Right ventricle myocardium superior (tissue), 1 donor: ENCODE measurements around the gene CHST4. TPM values are rescaled to one million over a fixed set of nuclear protein-coding genes. Genes with fewer than 3 reads are reported as not detected.
"Not testable (repeated sequence)": the region's sequence is repeated elsewhere in the genome, so short reads cannot be mapped to it uniquely, and the experiment has no call there.

Experiments
- ATAC-seq: fragments of 200-7000 bp; cut with Tn5 transposase; one replicate; pipeline ENCODE4 v1.9.1; 2020; ENCODE audit warnings: mild to moderate bottlenecking; ENCODE audit not compliant: poor library complexity
- DNase-seq: peaks from one replicate; pipeline ENCODE4 v3.0.0-alpha.2; 2020
- intact Hi-C: fragments of 100-400 bp; cut with DNase I; formaldehyde crosslinking; loops from one replicate; pipeline ENCODE4 v1.11.2; 2022
- long read RNA-seq: library from polyadenylated mRNA; unstranded; transcript quantifications from one replicate; pipeline ENCODE4 v2.0.0, GENCODE V29; 2021
- total RNA-seq: library from RNA; stranded (reverse); fragmentation: NEBNext Ultra II Directional; extraction: Animal tissue kit (Norgen Biotek cat#: 25700); gene quantifications from one replicate; pipeline ENCODE4 v1.2.1, GENCODE V29; 2021
- donor health status: DM: no; HTN: yes; CAD: no; lungs with severe emphysema.

Gene CHST4
- not detected for total RNA-seq
- long read RNA-seq = 0 reads

GRCh38 chr16:71526111-71526631 lies at the start of gene CHST4:
CHST4 (plus strand) TSS chr16:71526426; CDS start chr16:71536678, 10,252 bp downstream.
- intact Hi-C loops = no loop called here
- DNase-seq (no peak), ATAC-seq (no peak)

GRCh38 chr16:71476457-71477124 lies 49.6 kb upstream of the CHST4 start:
- ATAC-seq (no peak), DNase-seq (no peak)
- intact Hi-C loops = no loop called here

- intact Hi-C loops = no loop called here
- no peak for DNase-seq
Observed at GRCh38 chr16:71479420-71479819, 46.8 kb upstream of the CHST4 start.

GRCh38 chr16:71480956-71481355 lies 45.3 kb upstream of the CHST4 start:
- no peak for ATAC-seq
- no peak for DNase-seq
- intact Hi-C loops = no loop called here

More at GRCh38 chr16:71479420-71479819, 46.8 kb upstream of the CHST4 start:
- no peak for ATAC-seq

- no peak for ATAC-seq
- no peak for DNase-seq
- intact Hi-C loops = no loop called here
Observed at GRCh38 chr16:71482569-71482968, 43.7 kb upstream of the CHST4 start.

- DNase-seq (peak; percentile 91), ATAC-seq (peak; percentile 99)
- intact Hi-C loops = no loop called here
Observed at GRCh38 chr16:71484006-71484893, 42.0 kb upstream of the CHST4 start.

- DNase-seq (no peak), ATAC-seq (no peak)
- intact Hi-C loops = no loop called here
Observed at GRCh38 chr16:71489122-71489521, 37.1 kb upstream of the CHST4 start, which contains the start of gene ZNF19. ZNF19 (minus strand) TSS chr16:71489324; CDS start chr16:71482114, 7,210 bp downstream.

- no peak for ATAC-seq
- DNase-seq = no peak
- intact Hi-C loops = loop anchor here (5.0 kb wide), 1 partner anchor 33 kb away; no protein-coding TSS in a partner anchor
Observed at GRCh38 chr16:71490361-71490760, 35.9 kb upstream of the CHST4 start.

- intact Hi-C loops = loop anchor here (5.0 kb wide), 1 partner anchor 34 kb away; no protein-coding TSS in a partner anchor
- ATAC-seq = no peak
- no peak for DNase-seq
Observed at GRCh38 chr16:71491054-71491453, 35.2 kb upstream of the CHST4 start.

- intact Hi-C loops = loop anchor here (5.0 kb wide), 1 partner anchor 35 kb away; no protein-coding TSS in a partner anchor
- DNase-seq (no peak), ATAC-seq (no peak)
Observed at GRCh38 chr16:71492786-71493185, 33.4 kb upstream of the CHST4 start.

- DNase-seq (no peak), ATAC-seq (no peak)
- intact Hi-C loops = loop anchor here (5.0 kb wide), 1 partner anchor 36 kb away; no protein-coding TSS in a partner anchor
Observed at GRCh38 chr16:71493213-71493612, 33.0 kb upstream of the CHST4 start.

GRCh38 chr16:71498031-71498430 lies 28.2 kb upstream of the CHST4 start:
- DNase-seq = no peak
- intact Hi-C loops = loop anchor here (2.0 kb wide), 1 partner anchor 85 kb away; no protein-coding TSS in a partner anchor
- ATAC-seq = no peak

GRCh38 chr16:71499775-71500364 lies 26.4 kb upstream of the CHST4 start:
- ATAC-seq (peak; percentile 61), DNase-seq (no peak)
- intact Hi-C loops = loop anchor here (2.0 kb wide), 1 partner anchor 87 kb away; no protein-coding TSS in a partner anchor

- no peak for ATAC-seq
- intact Hi-C loops = no loop called here
- no peak for DNase-seq
Observed at GRCh38 chr16:71500964-71501363, 25.3 kb upstream of the CHST4 start.

GRCh38 chr16:71501547-71501946 lies 24.7 kb upstream of the CHST4 start:
- DNase-seq (no peak), ATAC-seq (no peak)
- intact Hi-C loops = no loop called here

- intact Hi-C loops, ATAC-seq: not testable (repeated sequence)
Observed at GRCh38 chr16:71504051-71504450, 22.2 kb upstream of the CHST4 start.

GRCh38 chr16:71504901-71505300 lies 21.3 kb upstream of the CHST4 start:
- no peak for DNase-seq
- intact Hi-C loops = no loop called here
- ATAC-seq = no peak

More at GRCh38 chr16:71504051-71504450, 22.2 kb upstream of the CHST4 start:
- DNase-seq = not testable (repeated sequence)

GRCh38 chr16:71507061-71507460 lies 19.2 kb upstream of the CHST4 start:
- ATAC-seq (no peak), DNase-seq (no peak)
- intact Hi-C loops = no loop called here

GRCh38 chr16:71513302-71513701 lies 12.9 kb upstream of the CHST4 start:
- intact Hi-C loops = no loop called here
- DNase-seq = no peak
- no peak for ATAC-seq
